Breast epithelium (tissue), 4 donors: ENCODE results near the gene GANC. TPM values are rescaled to one million over a fixed set of nuclear protein-coding genes. Genes with fewer than 3 reads are reported as not detected.

Experiments used
- DNase-seq, 2 donors: peaks; one replicate each; pipeline ENCODE4 v3.0.0-alpha.2; 2019; ENCODE audit warnings: low spot score in 2 of 2
- H3K27ac ChIP-seq, 2 donors: fragments of 200-600 bp; sonication (generic) in 1 of 2; one replicate each; pipeline ENCODE4 v1.5.1; 2016 to 2019; ENCODE audit warnings: mild to moderate bottlenecking in 1 of 2
- H3K27me3 ChIP-seq, 2 donors: fragments of 200-600 bp; sonication (generic) in 1 of 2; one replicate each; pipeline versions ENCODE4 v1.5.1 to v1.6.0; 2017 to 2019; ENCODE audit warnings: control low read depth in 1 of 2, mild to moderate bottlenecking in 1 of 2
- H3K36me3 ChIP-seq: fragments of 200-600 bp; one replicate; pipeline ENCODE4 v1.5.1; 2019
- H3K4me1 ChIP-seq, 2 donors: fragments of 200-600 bp; sonication (generic); one replicate each; pipeline ENCODE4 v1.5.1; 2016 to 2019; ENCODE audit warnings: control low read depth in 1 of 2
- H3K4me3 ChIP-seq, 3 donors: fragments of 200-600 bp; sonication (generic); 1 replicate in 2 of 3; 2 replicates in 1 of 3; pipeline ENCODE4 v1.5.1; 2016 to 2019; ENCODE audit warnings: mild to moderate bottlenecking in 3 of 3, moderate library complexity in 2 of 3
- H3K9me3 ChIP-seq, 2 donors: fragments of 200-600 bp; sonication (generic) in 1 of 2; one replicate each; pipeline ENCODE4 v1.5.1; 2016 to 2019; ENCODE audit warnings: control low read depth in 1 of 2
- POLR2A ChIP-seq: fragments of 450-650 bp; IDR thresholded peaks from one replicate; pipeline ENCODE4 v1.6.1; 2016; ENCODE audit warnings: antibody characterized with exemption, mild to moderate bottlenecking, moderate library complexity
- POLR2AphosphoS5 ChIP-seq, 3 donors: sonication (generic); formaldehyde crosslinking; IDR thresholded peaks; one replicate each; pipeline ENCODE4 v1.6.1; 2017; ENCODE audit warnings: antibody characterized with exemption in 3 of 3
- intact Hi-C: fragments of 100-400 bp; cut with DNase I; formaldehyde crosslinking; loops from one replicate; pipeline ENCODE4 v1.15.1; 2023; ENCODE audit warnings: low total_unique reads
- total RNA-seq, 3 donors: library from RNA; depleted of rRNA; stranded (reverse); fragments of >200 nt; gene quantifications; one replicate each; pipeline ENCODE4 v1.1.0, GENCODE V29; 2016
- TF ChIP-seq, protein P1 (sequence below), 3 donors: fragments of 450-650 bp; IDR thresholded peaks; one replicate each; pipeline ENCODE4 v1.5.1; 2016 to 2017; ENCODE audit warnings: antibody characterized with exemption in 3 of 3, mild to moderate bottlenecking in 3 of 3, moderate library complexity in 3 of 3

The GANC gene
- total RNA-seq, 3 donors from 2014 or later = 30.2 to 35.5 (median 34.5) TPM

GRCh38 chr15:42359249-42359648, 86.2 kb downstream of the GANC start, which contains the start of gene CAPN3:
Gene CAPN3 (plus strand): TSS chr15:42359501. CDS start chr15:42359806, 305 bp downstream.
- H3K27ac ChIP-seq = no peak within 1 kb of the TSS
- no peaks in the 10 kb centered on the region for H3K27me3 ChIP-seq
- DNase-seq = no peak
- no peaks in the 10 kb centered on the region for H3K4me1 ChIP-seq
- H3K4me3 ChIP-seq = no peak within 1 kb of the TSS
- H3K36me3 ChIP-seq = no peaks in the 10 kb centered on the region
- TF ChIP-seq, protein P1, sequence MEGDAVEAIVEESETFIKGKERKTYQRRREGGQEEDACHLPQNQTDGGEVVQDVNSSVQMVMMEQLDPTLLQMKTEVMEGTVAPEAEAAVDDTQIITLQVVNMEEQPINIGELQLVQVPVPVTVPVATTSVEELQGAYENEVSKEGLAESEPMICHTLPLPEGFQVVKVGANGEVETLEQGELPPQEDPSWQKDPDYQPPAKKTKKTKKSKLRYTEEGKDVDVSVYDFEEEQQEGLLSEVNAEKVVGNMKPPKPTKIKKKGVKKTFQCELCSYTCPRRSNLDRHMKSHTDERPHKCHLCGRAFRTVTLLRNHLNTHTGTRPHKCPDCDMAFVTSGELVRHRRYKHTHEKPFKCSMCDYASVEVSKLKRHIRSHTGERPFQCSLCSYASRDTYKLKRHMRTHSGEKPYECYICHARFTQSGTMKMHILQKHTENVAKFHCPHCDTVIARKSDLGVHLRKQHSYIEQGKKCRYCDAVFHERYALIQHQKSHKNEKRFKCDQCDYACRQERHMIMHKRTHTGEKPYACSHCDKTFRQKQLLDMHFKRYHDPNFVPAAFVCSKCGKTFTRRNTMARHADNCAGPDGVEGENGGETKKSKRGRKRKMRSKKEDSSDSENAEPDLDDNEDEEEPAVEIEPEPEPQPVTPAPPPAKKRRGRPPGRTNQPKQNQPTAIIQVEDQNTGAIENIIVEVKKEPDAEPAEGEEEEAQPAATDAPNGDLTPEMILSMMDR (IDR thresholded peaks at IDR 0.05) = no peak
- no peak for TF ChIP-seq POLR2A
- TF ChIP-seq POLR2AphosphoS5 (IDR thresholded peaks at IDR 0.05) = no peak
- no peaks in the 10 kb centered on the region for H3K9me3 ChIP-seq
- intact Hi-C loops = no loop called here

DNA sequence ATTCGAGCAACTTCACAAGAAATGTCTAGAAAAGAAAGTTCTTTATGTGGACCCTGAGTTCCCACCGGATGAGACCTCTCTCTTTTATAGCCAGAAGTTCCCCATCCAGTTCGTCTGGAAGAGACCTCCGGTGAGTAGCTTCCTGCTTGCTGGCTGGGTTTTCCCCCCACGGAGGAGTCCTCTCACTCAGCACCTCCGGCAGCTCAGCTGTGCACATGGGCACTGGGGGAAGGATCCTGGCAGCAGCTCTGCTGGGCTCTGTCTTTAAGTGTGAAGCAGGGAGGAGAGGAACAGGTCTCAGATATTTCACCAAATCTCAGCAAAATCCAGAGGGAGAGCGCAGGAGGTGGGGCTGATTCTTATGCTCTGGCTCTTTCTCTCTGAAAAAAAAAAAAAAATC, 87.0 kb downstream of the GANC start:
- H3K36me3 ChIP-seq = no peaks in the 10 kb centered on the region
- no peak overlapping the region for H3K4me3 ChIP-seq
- H3K9me3 ChIP-seq = no peaks in the 10 kb centered on the region
- H3K27me3 ChIP-seq = no peaks in the 10 kb centered on the region
- intact Hi-C loops = no loop called here
- TF ChIP-seq, protein P1 (IDR thresholded peaks at IDR 0.05) = no peak
- TF ChIP-seq POLR2A (no peak), POLR2AphosphoS5 (IDR thresholded peaks at IDR 0.05) (no peak)
- H3K27ac ChIP-seq = no peak overlapping the region
- H3K4me1 ChIP-seq = no peaks in the 10 kb centered on the region
- no peak for DNase-seq

- Histone ChIP-seq H3K27ac (no peak overlapping the region), H3K4me1 (no peaks in the 10 kb centered on the region), H3K27me3 (no peaks in the 10 kb centered on the region), H3K36me3 (no peaks in the 10 kb centered on the region), H3K4me3 (no peak overlapping the region), H3K9me3 (no peaks in the 10 kb centered on the region)
- intact Hi-C loops = no loop called here
- TF ChIP-seq POLR2A (no peak), POLR2AphosphoS5 (IDR thresholded peaks at IDR 0.05) (no peak)
- TF ChIP-seq, protein P1 (IDR thresholded peaks at IDR 0.05) = no peak
- no peak for DNase-seq
These were observed 87.6 kb downstream of the GANC start for GRCh38 chr15:42360535-42361112.

DNA sequence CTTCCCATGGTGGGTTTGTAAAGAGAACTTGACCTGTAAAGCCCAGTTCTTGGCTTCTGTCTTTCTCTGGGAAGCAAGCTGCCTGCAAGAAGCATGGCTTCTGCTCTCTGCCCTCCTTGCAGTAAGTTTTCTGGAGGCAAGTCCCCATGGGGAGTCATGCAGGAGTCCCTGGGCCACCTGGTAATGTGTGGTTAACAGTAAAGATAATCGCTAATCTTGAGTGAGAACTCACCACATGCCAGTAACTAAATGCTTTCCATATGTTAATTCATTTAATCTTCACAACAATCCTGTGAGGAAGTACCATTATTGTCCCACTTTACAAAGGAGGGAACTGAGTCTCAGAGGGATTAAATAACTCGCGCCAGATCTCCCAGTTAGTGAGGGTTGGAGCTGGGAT, 90.5 kb downstream of the GANC start:
- H3K9me3 ChIP-seq = no peaks in the 10 kb centered on the region
- no peaks in the 10 kb centered on the region for H3K36me3 ChIP-seq
- H3K4me1 ChIP-seq = no peaks in the 10 kb centered on the region
- no peak for DNase-seq
- intact Hi-C loops = no loop called here
- H3K27ac ChIP-seq = no peak overlapping the region
- no peak overlapping the region for H3K4me3 ChIP-seq
- H3K27me3 ChIP-seq = no peaks in the 10 kb centered on the region
- no peak for TF ChIP-seq POLR2AphosphoS5 (IDR thresholded peaks at IDR 0.05)
- TF ChIP-seq, protein P1 (IDR thresholded peaks at IDR 0.05) = no peak
- no peak for TF ChIP-seq POLR2A

DNA sequence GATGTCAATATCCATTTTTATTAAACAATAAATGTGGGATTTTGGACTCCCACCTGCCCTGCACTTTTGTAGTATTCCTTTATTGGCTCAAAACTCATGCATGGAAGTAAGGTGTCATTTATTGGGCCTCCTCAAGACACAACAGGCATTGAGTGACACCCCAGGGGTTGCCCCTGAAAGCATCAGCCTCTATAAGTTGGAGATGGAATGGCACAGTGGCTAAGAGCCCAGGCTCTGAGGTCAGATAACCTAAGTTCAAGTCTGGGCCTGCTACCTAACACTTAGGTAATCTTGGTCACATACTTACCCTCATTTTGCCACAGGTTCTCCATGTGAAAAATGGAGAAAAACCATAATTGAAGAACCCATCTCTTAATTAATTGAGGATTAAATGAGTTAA, 90.9 kb downstream of the GANC start:
- intact Hi-C loops = no loop called here
- Histone ChIP-seq H3K36me3 (no peaks in the 10 kb centered on the region), H3K27me3 (no peaks in the 10 kb centered on the region)

More for the DNA sequence above, 90.9 kb downstream of the GANC start:
- no peak for DNase-seq
- Histone ChIP-seq H3K4me1 (no peaks in the 10 kb centered on the region), H3K27ac (no peak overlapping the region), H3K9me3 (no peaks in the 10 kb centered on the region), H3K4me3 (no peak overlapping the region)
- no peak for TF ChIP-seq POLR2A
- TF ChIP-seq, protein P1 (IDR thresholded peaks at IDR 0.05) = no peak
- TF ChIP-seq POLR2AphosphoS5 (IDR thresholded peaks at IDR 0.05) = no peak
